Measurements from ENCODE around the gene SCN11A.

SCN11A gene

DNA sequence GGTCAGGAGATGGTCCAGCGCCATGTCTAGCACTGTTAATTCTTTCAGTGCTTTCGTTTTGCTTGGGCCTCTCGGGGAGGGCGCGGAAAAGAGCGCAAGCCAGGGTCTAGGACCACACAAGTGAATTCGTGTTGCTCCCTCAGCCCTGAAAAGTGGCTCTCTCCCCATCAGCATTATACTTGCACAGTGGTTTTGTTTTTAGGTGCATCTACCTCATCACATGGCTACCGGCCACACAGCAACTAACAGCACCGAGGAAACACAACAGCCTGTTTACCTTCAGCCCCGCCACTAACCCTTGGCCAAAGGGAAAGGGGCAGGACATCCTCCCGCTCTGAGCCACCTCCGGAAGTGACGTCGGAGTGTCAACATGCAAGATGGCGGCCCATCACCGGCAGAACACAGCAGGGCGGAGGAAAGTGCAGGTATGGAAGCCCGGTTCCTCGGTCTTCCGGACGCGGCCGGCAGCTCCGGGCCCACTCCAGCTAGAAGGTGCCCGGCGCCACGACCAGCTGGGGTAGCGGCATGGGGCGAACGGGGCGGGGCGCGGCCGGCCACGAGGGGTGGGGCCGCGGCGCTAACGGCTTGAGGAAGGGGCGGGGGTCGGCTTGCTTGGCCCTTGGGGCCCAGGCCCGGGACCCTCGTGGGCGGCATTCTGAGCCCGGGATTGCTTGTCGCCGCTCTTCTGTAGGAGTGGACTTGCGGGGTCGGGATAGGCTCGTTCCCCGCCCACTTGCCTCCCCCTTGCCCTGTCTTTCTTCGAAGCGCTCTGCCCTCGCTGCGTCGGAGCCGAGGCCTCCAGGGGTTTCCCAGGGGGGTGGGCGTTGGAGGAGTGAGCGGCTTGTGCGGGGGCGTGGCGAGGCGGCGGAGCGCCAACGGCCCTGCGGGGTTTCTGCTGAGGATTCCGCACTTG lies at the start of gene SCN11A, which contains the start of gene WDR48:
Gene SCN11A, minus strand, starts transcription at position 296 of the 913 bp plus-strand sequence. CDS start 101,582 bp downstream, outside the sequence.
Gene WDR48, plus strand, starts transcription at position 368 of the 913 bp plus-strand sequence. Its CDS starts 10 bp downstream, at position 378.
- DNase-seq: peak; percentile 84

DNA sequence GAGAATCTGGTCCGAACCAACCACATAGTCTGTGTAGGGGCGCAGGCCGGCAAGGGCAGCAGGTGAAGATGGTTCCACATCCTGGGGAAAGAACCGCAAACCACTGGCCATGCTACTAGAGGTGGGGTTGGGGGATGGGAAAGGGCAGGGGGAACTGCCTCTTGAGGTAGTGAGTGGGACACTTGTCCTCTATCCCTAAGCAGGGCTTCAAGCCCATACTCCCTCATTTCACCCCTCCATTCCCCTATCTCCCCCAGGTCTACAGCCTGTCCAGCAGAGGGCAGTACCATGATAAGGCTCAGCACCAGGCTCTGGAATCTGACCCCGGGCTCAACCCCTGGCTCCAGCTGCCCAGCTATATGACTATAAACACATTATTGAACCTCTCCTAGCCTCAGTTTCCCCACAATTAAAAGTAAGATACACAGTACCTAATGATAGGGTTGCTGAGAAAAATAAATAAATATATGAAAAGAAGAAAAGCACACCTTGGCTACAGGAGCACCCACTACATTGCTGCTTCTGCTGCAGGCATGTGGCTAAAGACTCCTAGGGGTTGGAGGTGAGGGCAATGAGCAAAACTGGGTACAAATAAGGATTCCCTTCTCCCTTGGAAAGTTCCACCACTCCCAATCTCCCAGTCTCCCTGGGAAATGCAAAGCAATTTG lies 49.4 kb upstream of the SCN11A start:
- DNase-seq: peak; percentile 1

DNA sequence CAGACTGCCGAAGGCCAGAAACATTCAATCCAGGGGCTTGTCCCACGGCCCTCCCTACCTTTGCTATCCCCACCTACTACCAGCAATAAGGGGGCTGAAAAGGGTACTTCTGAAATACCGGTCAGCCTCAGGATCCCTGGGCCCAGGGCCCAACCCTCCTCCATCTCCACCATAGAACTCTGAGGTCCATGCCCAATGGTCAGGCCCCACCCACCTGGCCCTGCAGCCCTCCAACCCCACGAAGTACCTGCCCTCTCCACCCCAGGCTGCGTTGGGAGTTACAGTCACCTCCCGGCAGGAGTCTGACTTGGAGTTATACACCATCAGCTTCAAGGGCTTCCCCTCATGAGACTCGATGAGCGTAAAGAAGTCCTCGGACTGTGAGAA lies 48.7 kb upstream of the SCN11A start:
- no peak for DNase-seq

DNA sequence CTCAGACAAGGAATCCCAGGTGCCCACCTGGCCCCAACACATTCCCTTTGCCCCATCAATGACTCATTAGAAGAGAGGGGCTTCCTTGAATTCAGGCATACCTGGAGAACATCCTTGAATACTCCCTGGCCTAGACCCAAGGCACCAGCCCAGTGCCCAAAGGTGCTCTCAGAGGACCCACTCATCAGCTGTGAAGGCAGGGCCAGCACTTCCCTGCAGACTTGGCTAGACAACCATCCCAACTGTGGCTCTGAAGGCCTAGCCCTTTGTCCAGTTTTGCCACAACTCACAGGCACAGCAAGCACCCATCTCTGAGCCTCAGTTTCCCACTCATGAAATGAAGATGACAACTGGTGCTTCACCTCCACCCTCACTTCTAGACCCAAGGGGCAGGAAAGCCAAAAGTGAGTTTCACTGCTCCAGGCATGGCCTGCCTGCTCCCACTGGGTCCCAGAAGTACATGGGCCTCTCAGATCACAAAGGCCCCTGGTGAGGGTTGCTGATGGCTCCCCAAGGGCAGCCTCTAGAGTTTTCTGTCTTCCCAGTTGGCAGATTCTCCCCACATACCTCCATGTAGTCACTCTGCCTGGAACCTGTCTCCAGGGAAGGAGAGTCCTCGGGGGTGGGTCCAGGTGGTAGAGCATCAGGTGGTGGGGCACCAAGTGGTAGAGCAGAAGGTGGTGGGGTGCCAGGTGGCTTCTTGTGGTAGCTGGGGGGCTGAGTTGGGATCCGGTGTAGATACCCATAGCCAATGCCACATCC lies 48.2 kb upstream of the SCN11A start:
- DNase-seq: no peak

DNA sequence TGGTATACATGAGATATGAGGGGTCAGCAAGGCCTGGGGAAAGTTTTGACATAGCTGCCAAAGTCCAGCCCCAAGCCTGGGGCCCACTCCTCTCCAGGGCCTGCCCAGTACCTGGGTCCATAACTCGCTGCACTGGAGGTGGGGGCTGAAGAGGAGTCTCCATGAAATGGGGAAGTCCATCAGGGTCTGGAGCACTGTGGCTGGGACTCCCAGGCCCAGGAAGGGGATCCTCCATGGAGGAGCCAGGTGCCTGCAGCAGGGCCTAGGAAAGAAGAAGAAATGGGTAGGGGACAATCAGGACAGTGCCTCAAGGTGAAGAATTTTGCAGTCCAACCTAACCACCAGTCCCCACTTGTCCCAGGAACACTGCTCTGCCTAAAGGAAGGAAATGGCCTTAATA lies 47.5 kb upstream of the SCN11A start:
- DNase-seq: no peak

DNA sequence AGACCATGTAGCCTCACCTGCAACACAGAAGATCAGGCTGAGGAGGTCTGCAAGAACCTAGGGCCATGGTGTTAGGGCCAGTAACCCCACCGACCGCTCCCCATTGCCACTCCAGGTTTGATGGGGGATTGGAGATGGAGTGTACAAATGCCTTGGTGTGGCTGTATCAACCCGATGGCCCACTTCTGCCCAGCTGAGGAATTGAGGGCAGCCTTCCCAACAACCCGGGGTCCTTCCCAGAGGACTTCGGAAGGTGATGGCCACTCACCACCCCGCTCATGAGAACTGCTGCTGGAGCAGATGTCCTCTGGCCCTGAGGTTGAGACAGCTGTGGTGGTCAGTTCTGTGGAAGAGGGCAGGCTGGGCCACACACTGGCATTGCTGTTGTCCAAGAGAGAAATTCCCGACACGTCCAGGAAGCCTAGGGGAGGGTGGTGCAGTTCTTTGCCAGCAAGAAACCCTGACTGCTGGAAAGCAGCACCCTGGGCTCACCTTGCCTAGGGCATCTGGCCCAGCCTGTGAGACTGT lies 46.8 kb upstream of the SCN11A start:
- DNase-seq: no peak

DNA sequence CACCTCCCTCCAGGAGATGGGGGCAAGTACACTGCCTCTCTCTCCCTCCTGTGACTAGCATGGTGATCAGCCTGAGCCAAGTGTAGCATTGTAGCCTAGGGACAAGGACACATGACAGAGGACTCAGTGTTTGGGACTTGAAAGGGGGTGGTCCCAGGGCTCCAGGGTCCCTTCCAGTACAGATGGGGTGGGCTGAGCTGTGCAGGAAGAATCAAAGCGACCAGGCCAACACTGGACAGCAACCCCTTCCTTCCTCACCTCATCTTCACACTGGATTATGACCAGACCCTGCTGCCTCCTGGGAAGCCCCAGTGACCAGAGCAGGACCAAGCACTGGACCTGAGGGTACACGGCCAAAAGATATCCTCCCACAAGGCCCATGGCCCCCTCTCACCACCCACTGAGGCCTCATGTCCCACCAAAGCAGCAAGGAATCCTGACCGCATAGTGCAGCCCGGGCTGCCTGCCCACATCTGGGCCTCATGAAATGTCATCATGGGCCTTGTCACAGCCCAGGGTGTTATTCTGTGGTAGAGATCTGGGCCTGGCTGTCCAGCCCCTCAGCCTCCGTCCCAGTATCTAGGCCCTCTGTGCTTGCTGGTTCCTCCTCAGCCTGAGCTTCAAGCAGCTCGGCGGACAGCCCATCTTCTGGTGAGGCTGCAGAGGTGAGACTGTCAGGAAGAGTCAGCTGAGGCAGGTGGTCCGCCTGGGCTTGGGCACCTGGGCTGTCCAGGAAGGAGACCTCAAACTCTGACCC lies 46.1 kb upstream of the SCN11A start:
- DNase-seq: no peak

DNA sequence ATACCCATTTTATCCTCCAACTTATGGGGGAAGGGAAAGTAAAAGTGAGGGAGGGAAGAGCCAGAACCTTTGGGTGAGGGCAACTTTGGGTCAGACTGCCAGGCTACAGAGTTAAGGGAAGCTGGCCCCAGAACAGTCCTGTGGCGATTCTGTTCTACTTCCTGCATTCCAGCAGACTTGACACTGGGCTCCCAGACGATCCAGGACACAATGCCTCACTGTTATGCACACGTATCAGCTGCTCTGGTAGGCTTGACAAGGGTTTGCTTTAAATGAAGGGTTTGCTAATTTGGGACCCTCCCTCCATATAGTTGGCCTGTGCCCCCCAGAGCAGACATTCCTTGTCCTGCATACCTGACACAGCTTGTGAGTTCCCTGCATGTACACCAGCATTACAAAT lies 45.0 kb upstream of the SCN11A start:
- DNase-seq: no peak

DNA sequence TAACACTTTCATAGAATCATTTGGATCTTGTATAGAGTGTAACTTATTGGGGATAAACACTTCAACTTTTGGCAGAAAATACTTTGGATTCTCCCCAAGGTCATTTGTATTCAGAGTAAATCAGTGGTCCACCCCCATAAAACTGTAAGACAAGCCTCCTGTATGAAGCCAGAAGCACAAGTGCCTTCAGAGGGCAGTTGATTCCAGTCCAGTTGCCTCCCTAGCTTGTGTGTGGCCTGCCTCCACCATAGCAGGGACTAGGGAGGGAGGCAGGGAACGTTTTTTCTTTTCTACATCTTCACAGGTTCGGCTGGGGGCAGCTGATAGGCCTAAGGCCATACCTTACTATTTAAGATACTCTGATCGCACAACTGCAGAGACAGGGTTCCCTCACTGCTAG lies 44.0 kb upstream of the SCN11A start:
- DNase-seq: no peak

DNA sequence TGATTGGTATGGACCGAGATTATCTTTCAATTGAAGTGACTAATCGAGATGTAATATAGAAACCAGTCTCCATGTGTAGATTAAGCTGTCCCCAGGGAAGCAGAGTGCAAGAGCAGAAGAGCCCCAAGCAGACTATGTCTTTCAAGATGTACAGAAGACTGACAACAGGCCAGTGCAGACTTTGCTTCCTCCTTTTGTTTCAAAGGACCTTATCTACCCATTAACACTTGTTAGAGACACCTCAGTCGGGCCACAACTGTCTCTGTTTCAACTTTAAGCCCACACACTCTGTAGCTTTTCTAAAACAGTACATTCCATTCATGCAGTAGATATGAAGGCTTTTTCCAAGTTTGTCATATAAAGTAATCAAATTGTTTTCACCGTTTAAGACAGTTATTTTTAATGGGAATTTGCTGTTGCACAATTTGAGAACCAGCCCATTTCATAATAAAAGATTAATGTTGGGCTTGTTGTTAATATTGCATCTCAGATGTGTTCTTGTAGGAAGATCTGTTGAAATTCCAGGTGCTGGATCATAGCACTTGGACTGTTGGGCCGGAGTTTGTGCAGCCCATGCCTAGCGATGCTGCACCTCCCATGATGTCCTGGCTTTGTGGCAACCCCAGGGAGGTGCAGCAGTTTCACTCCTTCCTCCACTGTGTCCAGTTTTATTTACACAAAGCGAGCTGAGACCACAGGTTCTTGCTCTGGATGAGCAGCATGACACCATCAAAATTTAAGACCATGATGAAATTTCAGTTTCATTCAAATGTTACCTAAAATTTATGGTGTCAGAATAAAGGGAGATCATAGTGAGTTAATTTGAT lies 43.3 kb upstream of the SCN11A start:
- no peak for DNase-seq

DNA sequence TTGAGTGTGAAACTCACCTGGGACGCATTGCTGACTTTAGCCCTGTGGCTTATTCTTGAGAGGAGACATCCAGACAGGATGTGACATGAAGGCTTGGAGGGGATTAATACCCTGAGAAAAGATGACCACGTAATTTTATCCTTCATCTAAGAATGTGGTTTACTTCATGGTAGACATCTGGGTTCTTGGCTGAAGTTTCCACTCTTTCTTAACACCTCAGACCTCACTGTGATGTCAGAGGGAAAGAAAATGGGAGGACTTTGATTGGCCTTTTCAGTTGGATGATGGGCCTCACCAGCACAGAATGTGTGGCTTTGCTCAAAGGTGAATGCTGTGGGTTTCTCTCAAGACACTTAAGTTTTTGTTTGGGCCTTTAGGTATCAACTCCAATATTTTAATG lies 39.2 kb upstream of the SCN11A start:
- no peak for DNase-seq

DNA sequence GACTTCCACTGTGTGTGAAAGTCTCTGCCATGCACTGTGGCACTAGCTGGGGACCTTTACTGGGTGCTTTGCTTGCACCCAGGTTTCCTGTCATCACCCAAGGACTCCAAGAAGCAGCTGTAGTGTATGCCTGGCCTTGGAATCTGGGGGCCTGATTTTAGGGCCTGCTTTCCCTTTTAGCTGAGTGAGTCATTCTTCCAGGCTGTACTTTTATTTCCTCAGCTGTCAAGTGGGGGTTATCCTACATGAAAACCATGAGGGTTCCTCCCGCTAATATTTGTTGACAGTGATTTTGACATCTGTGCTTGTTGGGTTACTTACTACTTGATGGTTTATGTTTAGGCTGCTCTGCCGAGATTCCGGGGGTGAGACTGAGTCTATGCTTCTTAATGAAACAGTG lies 37.1 kb upstream of the SCN11A start:
- no peak for DNase-seq

DNA sequence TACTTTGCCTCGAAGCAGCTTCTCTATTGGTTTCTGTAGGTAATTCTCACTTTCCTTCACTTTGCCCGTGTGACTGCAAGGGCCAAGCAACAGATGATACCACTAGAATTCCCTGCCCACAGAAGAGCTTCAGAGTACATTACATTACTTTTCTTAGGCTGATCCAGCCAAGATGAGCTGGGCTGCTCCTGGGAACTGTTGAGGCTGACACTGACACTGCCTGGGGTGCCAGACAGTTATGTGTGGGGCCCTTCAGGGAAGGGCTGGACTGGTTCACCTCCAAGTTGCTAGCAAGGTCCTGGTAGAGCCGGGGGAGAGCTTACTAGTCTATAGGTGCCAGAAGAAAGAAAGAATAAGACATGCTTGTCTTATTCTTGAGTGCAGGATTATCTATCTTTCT lies 36.7 kb upstream of the SCN11A start:
- no peak for DNase-seq

DNA sequence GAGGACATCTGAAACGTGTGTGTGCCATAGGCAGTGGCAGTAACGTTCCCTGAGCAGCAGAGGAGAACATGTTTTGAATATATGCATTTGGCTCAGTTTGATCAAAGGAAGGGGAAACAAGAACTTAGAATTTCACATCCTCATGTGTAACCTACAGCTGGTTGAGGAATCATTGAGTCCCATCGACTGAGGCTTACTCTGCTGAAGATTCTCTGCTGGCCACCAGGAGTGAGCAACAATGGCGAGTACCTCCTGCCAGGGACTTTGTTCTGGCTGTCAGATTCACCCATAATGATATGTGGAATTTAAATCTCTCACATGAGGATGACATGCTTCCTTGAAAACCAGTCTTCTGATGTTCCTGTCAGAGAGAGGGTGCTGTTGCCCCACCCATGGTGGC lies 34.4 kb upstream of the SCN11A start:
- no peak for DNase-seq

DNA sequence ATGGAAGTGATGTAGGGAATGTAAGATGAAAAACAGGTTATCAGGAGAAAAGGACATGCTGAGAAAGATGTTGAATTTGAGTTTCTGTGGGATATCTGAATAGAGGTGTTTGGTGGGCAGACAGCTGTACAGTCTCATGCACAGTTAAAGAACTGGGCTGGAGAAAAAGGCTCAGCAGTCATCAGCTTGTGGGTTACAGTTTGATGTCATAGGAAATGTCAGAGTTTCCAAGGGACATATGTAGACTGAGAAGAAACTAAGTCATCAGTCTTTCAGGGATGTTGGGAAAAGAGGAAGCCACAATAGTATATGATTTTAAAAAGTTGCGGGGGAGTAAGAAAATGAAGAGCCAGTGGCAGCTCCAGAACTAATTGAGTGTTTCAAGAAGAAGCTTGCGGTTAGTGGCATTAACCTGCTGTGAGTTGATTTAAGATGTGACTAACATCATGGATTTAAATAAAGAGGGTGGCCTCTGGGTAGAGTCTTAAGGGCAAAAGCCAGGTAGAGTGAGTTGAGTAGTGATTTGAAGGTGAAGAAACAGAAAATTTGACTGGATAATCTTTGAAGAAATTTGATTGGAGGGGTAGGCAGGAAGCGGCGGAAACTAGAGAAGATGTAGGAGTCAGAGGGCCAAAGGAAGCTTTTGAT lies 31.0 kb upstream of the SCN11A start:
- no peak for DNase-seq

DNA sequence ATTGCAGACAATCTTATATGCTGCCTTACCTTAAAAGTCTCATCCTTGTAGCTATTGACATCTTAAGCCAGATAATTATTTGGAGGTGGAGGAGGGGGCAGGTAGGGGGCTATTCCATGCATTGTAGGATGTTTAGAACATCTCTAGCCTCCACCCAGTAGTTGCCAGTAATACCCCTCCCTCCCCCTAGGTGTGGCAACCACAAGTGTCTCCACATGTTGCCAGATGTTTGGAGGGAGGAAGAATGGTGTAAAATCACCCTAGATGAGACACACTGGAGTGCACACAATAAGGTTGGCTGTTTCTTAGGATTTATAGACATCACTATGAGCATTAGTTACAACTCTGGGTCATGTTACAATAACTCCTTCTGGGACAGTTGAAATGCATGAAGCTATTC lies 28.3 kb upstream of the SCN11A start:
- DNase-seq: no peak

DNA sequence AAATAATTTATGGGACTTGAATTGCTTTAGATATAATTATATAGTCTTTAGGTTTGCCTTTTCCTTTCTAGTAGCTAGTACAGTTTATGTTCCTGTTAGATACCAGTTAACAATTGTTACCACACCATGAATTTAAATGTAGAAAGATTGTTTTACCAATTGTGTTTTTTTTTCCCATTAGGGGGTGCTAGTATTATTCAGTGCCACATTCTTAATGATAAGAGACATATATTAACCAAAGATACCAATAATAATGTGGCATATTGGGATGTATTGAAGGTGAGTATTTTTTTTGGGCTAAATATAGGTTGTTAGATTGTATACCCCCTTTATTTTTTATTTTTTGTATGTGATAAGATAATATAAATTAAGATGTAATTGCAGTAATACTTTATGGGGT lies 27.8 kb upstream of the SCN11A start:
- no peak for DNase-seq

DNA sequence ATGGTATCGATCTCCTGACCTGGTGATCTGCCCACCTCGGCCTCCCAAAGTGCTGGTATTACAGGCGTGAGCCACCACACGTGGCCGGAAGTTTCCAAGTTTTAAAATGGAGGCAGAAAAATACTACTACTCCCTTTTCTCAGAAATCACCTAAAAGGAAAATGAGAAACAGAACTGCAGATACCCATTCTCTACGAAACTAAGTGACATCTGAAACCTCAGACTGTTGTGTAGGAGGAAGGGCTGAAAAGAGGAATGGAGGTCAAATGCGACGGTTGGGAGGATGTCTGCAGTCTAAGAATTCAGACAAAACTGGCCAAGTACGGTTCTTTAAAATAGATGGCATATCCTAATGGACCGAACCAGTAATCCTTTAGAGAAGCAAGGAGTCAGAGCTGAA lies 24.2 kb upstream of the SCN11A start:
- DNase-seq: no peak

DNA sequence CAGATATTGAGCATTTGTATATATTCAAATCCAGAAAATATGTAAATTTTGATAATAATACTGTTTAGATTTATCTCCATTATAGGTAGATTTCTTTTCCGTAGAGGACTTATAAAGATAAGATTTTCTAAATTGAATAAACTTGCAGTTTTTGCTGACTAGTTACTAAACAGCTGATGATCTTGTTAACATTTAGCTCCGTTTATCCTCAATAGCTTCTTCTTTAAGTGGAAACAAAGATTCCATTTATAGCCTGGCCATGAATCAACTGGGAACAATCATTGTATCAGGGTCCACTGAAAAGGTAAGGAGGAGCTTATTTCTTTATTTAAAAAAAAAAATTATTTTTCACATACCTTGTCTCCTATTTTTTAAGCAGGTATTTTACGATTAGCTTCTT lies 16.8 kb upstream of the SCN11A start:
- DNase-seq: no peak

DNA sequence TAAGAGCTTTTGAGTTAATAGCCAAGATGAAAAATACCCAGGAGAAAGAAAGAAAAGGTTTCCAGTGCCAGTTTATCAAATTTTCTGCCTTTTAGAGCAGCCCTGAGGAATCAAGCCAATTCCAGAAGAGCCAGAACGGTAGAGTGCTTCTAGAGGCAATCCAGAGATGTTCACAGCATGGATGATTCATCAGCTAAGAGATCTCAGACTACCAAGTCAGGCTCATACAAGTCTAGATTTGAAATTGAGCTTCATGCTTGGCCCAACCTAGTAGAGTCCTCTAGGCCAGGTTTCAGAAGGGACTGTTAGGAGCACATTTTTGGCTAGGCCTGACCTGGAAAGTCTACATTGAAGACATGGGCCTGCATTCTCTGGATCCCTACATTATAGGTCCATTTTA lies 15.5 kb upstream of the SCN11A start:
- no peak for DNase-seq

DNA sequence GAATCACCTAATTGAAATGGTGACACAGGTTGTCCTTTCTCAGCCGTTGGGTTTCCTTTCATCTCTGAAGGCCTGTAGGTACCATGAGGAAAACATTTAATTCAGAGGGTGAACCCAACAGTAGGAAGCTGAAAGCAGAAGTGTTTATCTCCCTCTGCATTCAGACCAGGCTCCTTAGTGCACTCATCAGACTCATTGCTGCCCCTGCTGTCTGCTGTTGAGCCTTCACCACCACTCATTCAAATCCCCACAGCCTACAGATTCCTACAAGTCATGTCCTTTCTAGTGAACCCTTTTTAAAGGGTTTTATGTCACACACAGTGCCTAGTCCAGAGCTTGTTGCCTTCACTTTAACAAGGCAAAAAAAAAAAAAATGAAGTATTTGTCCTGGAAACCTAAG lies 13.5 kb upstream of the SCN11A start:
- no peak for DNase-seq
